ENCODE data around the gene TSSK3.

GRCh38 chr1:32406629-32407111 is 44.3 kb downstream of the TSSK3 start:
- TF ChIP-seq, protein P1, sequence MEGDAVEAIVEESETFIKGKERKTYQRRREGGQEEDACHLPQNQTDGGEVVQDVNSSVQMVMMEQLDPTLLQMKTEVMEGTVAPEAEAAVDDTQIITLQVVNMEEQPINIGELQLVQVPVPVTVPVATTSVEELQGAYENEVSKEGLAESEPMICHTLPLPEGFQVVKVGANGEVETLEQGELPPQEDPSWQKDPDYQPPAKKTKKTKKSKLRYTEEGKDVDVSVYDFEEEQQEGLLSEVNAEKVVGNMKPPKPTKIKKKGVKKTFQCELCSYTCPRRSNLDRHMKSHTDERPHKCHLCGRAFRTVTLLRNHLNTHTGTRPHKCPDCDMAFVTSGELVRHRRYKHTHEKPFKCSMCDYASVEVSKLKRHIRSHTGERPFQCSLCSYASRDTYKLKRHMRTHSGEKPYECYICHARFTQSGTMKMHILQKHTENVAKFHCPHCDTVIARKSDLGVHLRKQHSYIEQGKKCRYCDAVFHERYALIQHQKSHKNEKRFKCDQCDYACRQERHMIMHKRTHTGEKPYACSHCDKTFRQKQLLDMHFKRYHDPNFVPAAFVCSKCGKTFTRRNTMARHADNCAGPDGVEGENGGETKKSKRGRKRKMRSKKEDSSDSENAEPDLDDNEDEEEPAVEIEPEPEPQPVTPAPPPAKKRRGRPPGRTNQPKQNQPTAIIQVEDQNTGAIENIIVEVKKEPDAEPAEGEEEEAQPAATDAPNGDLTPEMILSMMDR (IDR thresholded peaks at IDR 0.05), result no peak
- TF ChIP-seq EP300 (IDR thresholded peaks at IDR 0.05) (no peak), POLR2AphosphoS5 (IDR thresholded peaks at IDR 0.05) (no peak)
